ENCODE measurements around the gene FAM193B. TPM values are rescaled to one million over a fixed set of nuclear protein-coding genes. Genes with fewer than 3 reads are reported as not detected.
A peak's percentile ranks its signal among the peaks of the same experiment; 100 is the strongest.
"Not testable (repeated sequence)": the region's sequence is repeated elsewhere in the genome, so short reads cannot be mapped to it uniquely, and the experiment has no call there.

Gene FAM193B
- total and polyA plus RNA-seq, 5 donors, result 24.9 to 41.8 (median 29.5) TPM

GRCh38 chr5:177536386-177536785, 18.0 kb downstream of the FAM193B start:
- Histone ChIP-seq H3K4me3 (ENCODE audit: low read length) (no peak overlapping the region), H3K9me3 (ENCODE audit: control insufficient read depth, low read length) (no peaks in the 10 kb centered on the region), H3K27ac (ENCODE audit: low read length) (no peak overlapping the region), H3K4me1 (ENCODE audit: control insufficient read depth, insufficient read depth, low read length) (peaks cover 26% of the 10 kb centered on the region), H3K27me3 (ENCODE audit: control insufficient read depth, insufficient read depth) (no peaks in the 10 kb centered on the region)
- DNase-seq, result no peak
- no peak for ATAC-seq
- WGBS, result 94% methylated on average over 10 of the region's 10 CpGs
- intact Hi-C loops (cut with DNase I), result no loop called here

DNA sequence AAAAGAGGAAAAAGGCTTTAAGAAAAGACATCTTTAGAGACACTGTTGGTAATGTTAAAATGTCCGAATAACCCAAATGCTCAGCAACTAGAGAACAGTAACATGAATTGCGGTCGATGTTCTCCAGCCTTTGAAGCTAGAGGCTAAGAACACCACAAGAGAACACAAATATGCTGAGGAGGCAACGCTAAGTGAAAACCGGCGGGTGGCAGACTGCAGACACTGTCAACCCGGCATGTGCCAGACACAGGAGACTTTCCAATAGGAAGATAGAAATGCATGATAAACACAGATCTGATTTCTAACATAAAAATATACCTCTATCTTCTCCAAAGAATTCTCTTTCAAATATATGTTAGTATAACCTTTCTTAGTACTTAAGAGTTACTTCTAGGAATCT, 19.2 kb downstream of the FAM193B start:
- intact Hi-C loops (cut with DNase I), result no loop called here
- Histone ChIP-seq H3K9me3 (ENCODE audit: control insufficient read depth, low read length) (no peaks in the 10 kb centered on the region), H3K4me3 (ENCODE audit: low read length) (no peak overlapping the region), H3K27ac (ENCODE audit: low read length) (no peak overlapping the region), H3K27me3 (ENCODE audit: control insufficient read depth, insufficient read depth) (no peaks in the 10 kb centered on the region), H3K4me1 (ENCODE audit: control insufficient read depth, insufficient read depth, low read length) (peaks cover 26% of the 10 kb centered on the region)
- DNase-seq (no peak), ATAC-seq (no peak)
- WGBS, result 92% methylated on average over 7 of the region's 7 CpGs

- intact Hi-C loops (cut with DNase I); H3K27ac ChIP-seq (ENCODE audit: low read length); ATAC-seq; DNase-seq; H3K4me3 ChIP-seq (ENCODE audit: low read length); H3K27me3 ChIP-seq (ENCODE audit: control insufficient read depth, insufficient read depth); H3K9me3 ChIP-seq (ENCODE audit: control insufficient read depth, low read length): not testable (repeated sequence)
- WGBS, result 94% methylated on average over 7 of the region's 7 CpGs
- peaks cover 21% of the 10 kb centered on the region for H3K4me1 ChIP-seq (ENCODE audit: control insufficient read depth, insufficient read depth, low read length)
Measured at GRCh38 chr5:177534433-177534832, 19.9 kb downstream of the FAM193B start.

DNA sequence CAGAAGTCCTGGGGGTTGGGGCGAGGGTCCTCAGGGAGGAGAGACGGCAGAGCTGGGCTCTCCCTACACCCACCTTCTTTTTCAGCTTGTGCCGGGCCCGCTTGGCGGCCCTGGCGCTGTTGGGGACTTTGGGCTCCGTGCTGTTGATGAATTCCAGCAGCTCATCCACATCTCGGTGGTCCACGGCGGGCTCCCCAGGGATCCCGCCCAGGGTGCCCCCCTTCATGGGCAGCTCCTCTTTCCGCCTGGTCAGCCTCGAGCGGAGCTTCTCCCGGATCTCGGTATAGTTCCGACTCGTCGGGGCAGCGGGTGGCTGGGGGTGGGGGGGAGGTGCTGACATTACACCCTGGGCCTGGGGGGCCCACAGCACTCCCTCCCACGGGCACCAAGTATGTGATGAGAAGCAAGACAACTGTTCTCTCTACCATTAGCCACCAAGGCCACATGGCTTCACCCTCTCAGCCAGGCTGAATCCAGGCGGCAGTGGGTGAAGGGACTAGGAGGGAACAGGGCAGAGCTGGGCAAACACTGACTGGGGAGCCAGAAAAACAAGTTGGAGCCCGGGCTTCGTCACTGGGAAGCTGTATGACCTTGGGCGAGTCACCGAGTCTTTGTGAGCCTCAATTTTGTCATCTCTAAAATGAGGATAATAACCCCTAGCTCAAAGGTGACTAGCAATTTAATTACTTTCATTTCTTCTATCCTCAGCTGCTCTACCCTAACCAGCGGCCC, 23.0 kb downstream of the FAM193B start:
- no peak for DNase-seq
- no peak for ATAC-seq
- Histone ChIP-seq H3K9me3 (ENCODE audit: control insufficient read depth, low read length) (no peaks in the 10 kb centered on the region), H3K4me3 (ENCODE audit: low read length) (no peak overlapping the region), H3K4me1 (ENCODE audit: control insufficient read depth, insufficient read depth, low read length) (no peaks in the 10 kb centered on the region), H3K27me3 (ENCODE audit: control insufficient read depth, insufficient read depth) (no peaks in the 10 kb centered on the region), H3K27ac (ENCODE audit: low read length) (no peak overlapping the region)
- intact Hi-C loops (cut with DNase I), result no loop called here
- WGBS, result 89% methylated on average over 27 of the region's 27 CpGs

- intact Hi-C loops (cut with DNase I), result no loop called here
- no peaks in the 10 kb centered on the region for H3K4me1 ChIP-seq (ENCODE audit: control insufficient read depth, insufficient read depth, low read length)
- 41% methylated on average over 3 of the region's 3 CpGs for WGBS
- H3K27me3 ChIP-seq (ENCODE audit: control insufficient read depth, insufficient read depth), result no peaks in the 10 kb centered on the region
- DNase-seq (no peak), ATAC-seq (peak; percentile 43 to 47)
- H3K27ac ChIP-seq (ENCODE audit: low read length), result no peak overlapping the region
- H3K4me3 ChIP-seq (ENCODE audit: low read length), result no peak overlapping the region
- no peaks in the 10 kb centered on the region for H3K9me3 ChIP-seq (ENCODE audit: control insufficient read depth, low read length)
Measured at GRCh38 chr5:177530638-177531037, 23.7 kb downstream of the FAM193B start.

DNA sequence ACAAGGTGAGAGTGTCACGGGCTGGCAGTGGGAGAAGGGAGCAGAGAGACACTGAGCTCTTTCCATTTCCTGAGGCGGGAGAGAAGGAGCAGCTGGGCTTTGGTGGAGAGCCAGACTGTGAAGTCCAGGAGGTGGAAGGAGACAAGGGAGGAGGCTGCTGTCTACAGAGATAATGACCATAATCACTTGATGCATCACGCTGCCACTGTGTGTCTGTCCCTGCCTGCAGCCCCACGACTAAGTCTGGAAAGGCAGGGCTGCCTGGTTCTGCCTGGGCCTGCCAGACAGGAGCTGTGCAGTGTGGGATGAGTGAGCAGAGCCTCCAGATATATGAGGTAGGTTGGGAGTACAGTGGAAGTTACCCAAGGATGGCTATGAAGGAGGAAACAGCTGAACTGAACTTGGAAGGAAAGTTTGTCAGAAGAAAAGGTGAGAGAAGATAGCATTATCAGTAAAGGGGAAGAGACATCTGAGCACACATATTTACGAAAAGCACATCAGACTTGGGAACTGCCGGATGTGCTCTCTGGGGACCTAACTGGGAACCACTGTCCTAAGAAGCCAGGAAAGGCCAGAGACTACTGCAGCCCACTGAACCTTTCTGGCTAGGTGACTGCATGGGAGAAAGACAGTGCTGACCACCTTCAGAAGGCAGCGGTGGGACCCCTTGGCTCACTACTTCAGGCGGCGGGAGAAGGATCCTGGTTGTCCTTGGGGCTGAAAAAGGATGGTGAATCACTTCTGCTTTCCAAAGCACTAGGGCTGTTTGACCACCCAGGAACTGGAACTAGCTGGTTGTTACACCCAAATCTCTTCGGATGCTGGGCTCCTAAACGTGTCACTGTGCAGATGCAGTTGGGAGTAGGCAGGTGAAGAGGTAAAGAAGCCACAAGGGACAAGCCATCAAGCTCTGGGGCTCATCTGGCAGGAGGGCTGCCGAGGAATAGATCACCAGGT, 24.8 kb downstream of the FAM193B start:
- no peak overlapping the region for H3K27ac ChIP-seq (ENCODE audit: low read length)
- H3K27me3 ChIP-seq (ENCODE audit: control insufficient read depth, insufficient read depth), result no peaks in the 10 kb centered on the region
- no peaks in the 10 kb centered on the region for H3K4me1 ChIP-seq (ENCODE audit: control insufficient read depth, insufficient read depth, low read length)
- DNase-seq (no peak), ATAC-seq (no peak)
- WGBS, result 73% methylated on average over 12 of the region's 12 CpGs
- intact Hi-C loops (cut with DNase I), result no loop called here
- H3K9me3 ChIP-seq (ENCODE audit: control insufficient read depth, low read length), result no peaks in the 10 kb centered on the region
- H3K4me3 ChIP-seq (ENCODE audit: low read length), result no peak overlapping the region

- no peaks in the 10 kb centered on the region for H3K9me3 ChIP-seq (ENCODE audit: control insufficient read depth, low read length)
- WGBS, result 84% methylated on average over 10 of the region's 10 CpGs
- no peak overlapping the region for H3K27ac ChIP-seq (ENCODE audit: low read length)
- H3K4me1 ChIP-seq (ENCODE audit: control insufficient read depth, insufficient read depth, low read length), result no peaks in the 10 kb centered on the region
- no peaks in the 10 kb centered on the region for H3K27me3 ChIP-seq (ENCODE audit: control insufficient read depth, insufficient read depth)
- DNase-seq (no peak), ATAC-seq (no peak)
- intact Hi-C loops (cut with DNase I), result no loop called here
- no peak overlapping the region for H3K4me3 ChIP-seq (ENCODE audit: low read length)
Measured at GRCh38 chr5:177528631-177529030, 25.7 kb downstream of the FAM193B start.

DNA sequence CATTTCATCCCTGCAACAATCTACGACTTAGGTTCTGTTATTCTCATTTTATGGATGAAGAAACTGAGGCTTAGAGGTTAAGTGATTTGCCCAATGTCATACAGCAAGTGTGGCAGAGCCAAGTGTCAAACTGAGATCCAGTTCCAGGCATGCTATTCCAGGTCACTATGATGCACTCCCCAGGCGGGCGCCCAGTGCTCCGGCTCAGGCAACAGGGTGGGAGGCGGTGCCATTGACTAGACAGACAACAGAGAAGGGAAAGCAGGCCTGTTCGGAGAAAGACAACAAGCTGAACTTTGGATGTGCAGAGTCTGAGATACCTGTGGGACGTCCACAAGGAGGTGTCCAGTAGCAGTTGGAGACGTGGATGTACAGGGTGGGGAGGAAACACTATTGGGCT, 26.8 kb downstream of the FAM193B start:
- H3K9me3 ChIP-seq (ENCODE audit: control insufficient read depth, low read length), result no peaks in the 10 kb centered on the region
- H3K27ac ChIP-seq (ENCODE audit: low read length), result no peak overlapping the region
- no peak for ATAC-seq
- intact Hi-C loops (cut with DNase I), result no loop called here
- no peaks in the 10 kb centered on the region for H3K4me1 ChIP-seq (ENCODE audit: control insufficient read depth, insufficient read depth, low read length)
- no peak overlapping the region for H3K4me3 ChIP-seq (ENCODE audit: low read length)
- no peaks in the 10 kb centered on the region for H3K27me3 ChIP-seq (ENCODE audit: control insufficient read depth, insufficient read depth)
- no peak for DNase-seq
- 93% methylated on average over 8 of the region's 8 CpGs for WGBS

DNA sequence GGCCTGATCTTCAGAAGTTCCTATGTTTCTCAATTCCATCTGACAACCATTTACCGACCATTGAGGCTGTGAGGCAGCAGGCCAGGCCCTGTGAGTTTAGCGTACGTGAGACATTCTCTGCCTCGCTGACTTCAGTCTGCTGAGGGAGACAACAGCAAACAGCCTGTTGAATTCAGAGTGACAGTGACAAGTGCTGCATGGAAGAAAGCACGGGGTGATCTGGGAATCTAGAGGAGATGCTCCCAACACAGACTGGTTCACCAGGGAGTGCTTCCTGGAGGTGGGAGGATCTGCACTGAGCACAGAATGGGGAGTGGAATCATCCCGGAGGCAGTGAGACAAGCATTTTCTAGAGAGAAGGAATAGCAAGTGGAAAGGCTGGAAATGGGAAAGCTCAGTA, 27.6 kb downstream of the FAM193B start:
- Histone ChIP-seq H3K27ac (ENCODE audit: low read length) (no peak overlapping the region), H3K4me3 (ENCODE audit: low read length) (no peak overlapping the region), H3K9me3 (ENCODE audit: control insufficient read depth, low read length) (no peaks in the 10 kb centered on the region), H3K4me1 (ENCODE audit: control insufficient read depth, insufficient read depth, low read length) (no peaks in the 10 kb centered on the region), H3K27me3 (ENCODE audit: control insufficient read depth, insufficient read depth) (no peaks in the 10 kb centered on the region)
- intact Hi-C loops (cut with DNase I), result no loop called here
- ATAC-seq, result no peak
- WGBS, result 90% methylated on average over 6 of the region's 6 CpGs
- DNase-seq, result no peak

GRCh38 chr5:177526191-177526590, 28.2 kb downstream of the FAM193B start:
- Histone ChIP-seq H3K9me3 (ENCODE audit: control insufficient read depth, low read length) (no peaks in the 10 kb centered on the region), H3K27me3 (ENCODE audit: control insufficient read depth, insufficient read depth) (no peaks in the 10 kb centered on the region), H3K4me3 (ENCODE audit: low read length) (no peak overlapping the region), H3K4me1 (ENCODE audit: control insufficient read depth, insufficient read depth, low read length) (no peaks in the 10 kb centered on the region), H3K27ac (ENCODE audit: low read length) (no peak overlapping the region)
- intact Hi-C loops (cut with DNase I), result no loop called here
- DNase-seq (no peak), ATAC-seq (no peak)
- WGBS, result 88% methylated on average over 4 of the region's 4 CpGs

DNA sequence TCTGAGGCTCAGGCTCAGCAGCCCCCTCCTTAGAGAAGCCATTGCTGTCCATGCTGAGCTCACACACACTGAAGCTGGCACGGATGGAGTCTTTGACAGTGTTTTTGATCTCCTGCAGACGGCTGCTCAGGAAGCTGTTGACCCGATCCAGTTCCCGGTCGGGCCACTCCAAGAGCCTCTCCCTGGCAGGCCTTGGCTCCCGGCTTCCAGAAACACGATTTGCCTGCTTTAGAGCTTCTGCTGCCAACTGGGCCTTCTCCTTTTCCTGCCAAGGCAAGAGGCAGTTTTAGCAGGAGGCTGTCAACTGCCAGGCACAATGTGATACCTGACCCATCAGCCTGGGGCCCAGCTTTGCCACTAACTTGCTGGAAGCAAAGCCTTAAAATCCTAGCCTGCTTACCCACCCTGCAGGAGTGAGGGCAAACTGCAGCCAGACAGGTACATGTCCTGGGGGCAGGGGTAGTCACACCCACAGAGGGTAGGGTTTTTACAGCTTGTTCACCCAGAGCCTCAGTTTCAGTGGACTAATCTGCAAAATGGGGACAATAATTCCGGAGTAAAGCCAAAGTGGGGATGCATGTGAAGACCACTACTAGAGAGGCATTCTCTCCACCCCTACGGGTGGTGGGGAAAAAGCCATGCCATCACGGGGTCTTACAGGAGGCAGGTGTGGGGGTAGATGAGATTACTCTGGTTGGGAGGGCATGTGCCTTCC, 29.3 kb downstream of the FAM193B start:
- Histone ChIP-seq H3K27ac (ENCODE audit: low read length) (no peak overlapping the region), H3K9me3 (ENCODE audit: control insufficient read depth, low read length) (no peaks in the 10 kb centered on the region), H3K27me3 (ENCODE audit: control insufficient read depth, insufficient read depth) (no peaks in the 10 kb centered on the region), H3K4me1 (ENCODE audit: control insufficient read depth, insufficient read depth, low read length) (no peaks in the 10 kb centered on the region), H3K4me3 (ENCODE audit: low read length) (no peak overlapping the region)
- DNase-seq (no peak), ATAC-seq (no peak)
- WGBS, result 69% methylated on average over 10 of the region's 10 CpGs
- intact Hi-C loops (cut with DNase I), result no loop called here
